GM13977 (cell line): ENCODE data around the gene ZC2HC1C.

Source experiments
- DNase-seq: peaks from one replicate; pipeline ENCODE4 v3.0.0; 2012; ENCODE audit warnings: low spot score
- CTCF ChIP-seq: IDR thresholded peaks from 2 replicates; pipeline ENCODE4 v1.5.1; 2012; ENCODE audit warnings: mild to moderate bottlenecking, control low read depth; ENCODE audit not compliant: insufficient read depth; ENCODE audit errors: extremely low read depth, missing control alignments
- in situ Hi-C: fragments of 300-500 bp; cut with MboI; formaldehyde crosslinking; loops from one replicate; pipeline ENCODE4 v1.12.0; 2022; ENCODE audit warnings: low sequenced_read_pairs, low pct_unique_long_range_greater_than_20kb, mixed read lengths, inconsistent platforms; ENCODE audit not compliant: unreplicated experiment

ZC2HC1C gene

GRCh38 chr14:75069811-75070145 lies 337 bp downstream of the ZC2HC1C start:
- in situ Hi-C loops: no loop called here
- TF ChIP-seq CTCF: no peak
- DNase-seq: no peak

GRCh38 chr14:75070383-75070782 lies 942 bp downstream of the ZC2HC1C start:
- no peak for DNase-seq
- no peak for TF ChIP-seq CTCF
- in situ Hi-C loops: no loop called here

GRCh38 chr14:75077794-75078193 lies 8.4 kb downstream of the ZC2HC1C start:
- TF ChIP-seq CTCF: no peak
- no peak for DNase-seq
- in situ Hi-C loops: loop anchor here (25.0 kb wide), 1 partner anchor 215 kb away; no protein-coding TSS in a partner anchor

- in situ Hi-C loops: loop anchor here (25.0 kb wide), 1 partner anchor 217 kb away; no protein-coding TSS in a partner anchor
- TF ChIP-seq CTCF: no peak
- no peak for DNase-seq
Observed at GRCh38 chr14:75079521-75079920, 10.1 kb downstream of the ZC2HC1C start.

- TF ChIP-seq CTCF: no peak
- in situ Hi-C loops: loop anchor here (25.0 kb wide), 1 partner anchor 219 kb away; no protein-coding TSS in a partner anchor
Observed at GRCh38 chr14:75081660-75082229, 12.3 kb downstream of the ZC2HC1C start.

GRCh38 chr14:75083271-75083670 lies 13.8 kb downstream of the ZC2HC1C start:
- no peak for DNase-seq
- no peak for TF ChIP-seq CTCF
- in situ Hi-C loops: loop anchor here (25.0 kb wide), 1 partner anchor 221 kb away; no protein-coding TSS in a partner anchor

More at GRCh38 chr14:75081660-75082229, 12.3 kb downstream of the ZC2HC1C start:
- DNase-seq: no peak
